SK-N-SH (cell line): ENCODE results near the gene ARMC9. TPM values are rescaled to one million over a fixed set of nuclear protein-coding genes. Genes with fewer than 3 reads are reported as not detected.

Experiments used
- CTCF ChIA-PET: fragments of 300-600, 350-600 bp; formaldehyde crosslinking; extraction: SDS; loops from one replicate; lab custom pipeline; 2021; lab: Yijun Ruan, JAX
- POLR2A ChIA-PET: fragments of 350-600 bp; sonication (Branson Sonifier 250); formaldehyde crosslinking; extraction: SDS; loops from one replicate; lab custom pipeline; 2020; ENCODE audit warnings: antibody characterized with exemption, inconsistent platforms; lab: Yijun Ruan, JAX
- DNase-seq: peaks from one replicate; pipeline ENCODE4 v3.0.0; 2012
- H2AFZ ChIP-seq: fragments of 200-600 bp; sonication (generic); 2 replicates; pipeline ENCODE4 v1.8.1; 2016; ENCODE audit warnings: antibody characterized with exemption, mild to moderate bottlenecking, low read depth
- H3F3A ChIP-seq: fragments of 200-600 bp; sonication (generic); replicated peaks from 2 replicates; pipeline ENCODE3; 2016; ENCODE audit warnings: antibody characterized with exemption, mild to moderate bottlenecking; ENCODE audit not compliant: insufficient read depth
- H3K27ac ChIP-seq, 2 experiments: fragments of 200-500 bp in 1 of 2; fragments of 200-600 bp in 1 of 2; sonication (Bioruptor generic) in 1 of 2; sonication (generic), shearing (Covaris generic) in 1 of 2; 2 replicates each; pipeline versions ENCODE4 v1.5.1 to v1.6.1; 2014 to 2016; ENCODE audit warnings: low read depth in 2 of 2, inconsistent platforms in 1 of 2, low read length in 1 of 2, mild to moderate bottlenecking in 1 of 2, mixed read lengths in 1 of 2
- H3K27me3 ChIP-seq: fragments of 200-600 bp; sonication (generic), shearing (Covaris generic); 2 replicates; pipeline ENCODE4 v1.6.1; 2016; ENCODE audit warnings: mixed run types; ENCODE audit not compliant: insufficient read depth
- H3K36me3 ChIP-seq, 2 experiments: fragments of 200-500 bp in 1 of 2; fragments of 200-600 bp in 1 of 2; sonication (Bioruptor generic) in 1 of 2; sonication (generic) in 1 of 2; replicated peaks in 1 of 2; 2 replicates each; pipeline versions ENCODE3 to v1.5.1; 2014 to 2016; ENCODE audit warnings: low read length in 1 of 2, mild to moderate bottlenecking in 1 of 2; ENCODE audit not compliant: insufficient read depth in 2 of 2, control insufficient read depth in 1 of 2
- H3K4me1 ChIP-seq, 2 experiments: fragments of 200-500 bp in 1 of 2; fragments of 200-600 bp in 1 of 2; sonication (Bioruptor generic) in 1 of 2; sonication (generic), shearing (Covaris generic) in 1 of 2; 2 replicates each; pipeline versions ENCODE4 v1.5.1 to v1.6.1; 2014 to 2016; ENCODE audit warnings: low read depth in 1 of 2, low read length in 1 of 2, mixed run types in 1 of 2; ENCODE audit not compliant: insufficient read depth in 2 of 2, control insufficient read depth in 1 of 2
- H3K4me2 ChIP-seq: fragments of 200-600 bp; sonication (generic), shearing (Covaris generic); 2 replicates; pipeline ENCODE4 v1.6.1; 2017; ENCODE audit warnings: mixed run types
- H3K4me3 ChIP-seq, 2 experiments: fragments of 200-500 bp in 1 of 2; fragments of 200-600 bp in 1 of 2; sonication (Bioruptor generic) in 1 of 2; sonication (generic), shearing (Covaris generic) in 1 of 2; 2 replicates each; pipeline versions ENCODE4 v1.5.1 to v1.8.1; 2014 to 2016; ENCODE audit warnings: low read depth in 2 of 2, inconsistent platforms in 1 of 2, low read length in 1 of 2, mild to moderate bottlenecking in 1 of 2, mixed read lengths in 1 of 2, moderate library complexity in 1 of 2
- H3K79me2 ChIP-seq: fragments of 200-600 bp; sonication (generic); 2 replicates; pipeline ENCODE4 v1.8.1; 2017; ENCODE audit warnings: mild to moderate bottlenecking; ENCODE audit not compliant: insufficient read depth
- H3K9ac ChIP-seq: fragments of 200-600 bp; sonication (generic); 2 replicates; pipeline ENCODE4 v1.6.1; 2017; ENCODE audit warnings: mixed run types
- H3K9me2 ChIP-seq: fragments of 200-600 bp; sonication (generic); 2 replicates; pipeline ENCODE4 v1.6.1; 2017; ENCODE audit warnings: mixed run types
- H3K9me3 ChIP-seq: fragments of 200-600 bp; sonication (generic); 2 replicates; pipeline ENCODE4 v1.6.1; 2017; ENCODE audit warnings: mixed run types, mild to moderate bottlenecking, moderate library complexity
- H4K20me1 ChIP-seq: fragments of 200-600 bp; sonication (generic); 2 replicates; pipeline ENCODE4 v1.6.1; 2017; ENCODE audit warnings: mild to moderate bottlenecking, mixed run types; ENCODE audit not compliant: insufficient read depth
- FOSL2 ChIP-seq: IDR thresholded peaks from 2 replicates; pipeline ENCODE4 v1.4.0; 2012; ENCODE audit warnings: low read depth, mild to moderate bottlenecking, moderate library complexity, borderline replicate concordance
- FOXJ3 ChIP-seq: sonication (generic); formaldehyde crosslinking; IDR thresholded peaks from 2 replicates; pipeline ENCODE4 v1.5.1; 2020; ENCODE audit warnings: mild to moderate bottlenecking, missing genetic modification reagents
- FOXM1 ChIP-seq: IDR thresholded peaks from 2 replicates; pipeline ENCODE4 v1.4.0; 2012; ENCODE audit warnings: low read depth, mild to moderate bottlenecking
- MEF2A ChIP-seq: IDR thresholded peaks from 2 replicates; pipeline ENCODE4 v1.4.0; 2012; ENCODE audit warnings: low read depth, borderline replicate concordance
- MXI1 ChIP-seq: IDR thresholded peaks from 2 replicates; pipeline ENCODE4 v1.6.1; 2012; ENCODE audit warnings: mild to moderate bottlenecking, low read depth, low read length, improper control_type of control experiment
- NFIC ChIP-seq: IDR thresholded peaks from 2 replicates; pipeline ENCODE4 v1.4.0; 2012; ENCODE audit warnings: borderline replicate concordance
- NRF1 ChIP-seq: IDR thresholded peaks from 2 replicates; pipeline ENCODE4 v1.6.1; 2012; ENCODE audit warnings: low read depth, mild to moderate bottlenecking, low read length
- PBX3 ChIP-seq: IDR thresholded peaks from 2 replicates; pipeline ENCODE4; 2012
- REST ChIP-seq: IDR thresholded peaks from 2 replicates; pipeline ENCODE4 v1.6.1; 2012; ENCODE audit warnings: mild to moderate bottlenecking, low read depth, low read length, moderate library complexity
- RFX5 ChIP-seq: IDR thresholded peaks from 2 replicates; pipeline ENCODE4 v1.6.1; 2012; ENCODE audit warnings: mild to moderate bottlenecking, improper control_type of control experiment, low read length
- RXRA ChIP-seq: IDR thresholded peaks from 2 replicates; pipeline ENCODE4 v1.4.0; 2012; ENCODE audit warnings: low read depth, mild to moderate bottlenecking, borderline replicate concordance
- SIN3A ChIP-seq: IDR thresholded peaks from 2 replicates; pipeline ENCODE4 v1.6.1; 2012; ENCODE audit warnings: low read depth, mild to moderate bottlenecking, low read length, moderate library complexity, borderline replicate concordance
- SMC3 ChIP-seq: IDR thresholded peaks from 2 replicates; pipeline ENCODE4 v1.6.1; 2012; ENCODE audit warnings: low read depth, low read length, improper control_type of control experiment
- TCF12 ChIP-seq: IDR thresholded peaks from 2 replicates; pipeline ENCODE4 v1.4.0; 2012
- USF1 ChIP-seq: IDR thresholded peaks from 2 replicates; pipeline ENCODE4 v1.4.0; 2012; ENCODE audit warnings: low read depth, borderline replicate concordance
- USF2 ChIP-seq: fragments of 150-350 bp; IDR thresholded peaks from 2 replicates; pipeline ENCODE4 v1.6.1; 2017; ENCODE audit warnings: antibody characterized with exemption, low read length, low read depth, borderline replicate concordance
- YY1 ChIP-seq: IDR thresholded peaks from 2 replicates; pipeline ENCODE4 v1.4.0; 2012; ENCODE audit warnings: low read depth, mild to moderate bottlenecking
- WGBS: methylation state at CpG from one replicate; pipeline ENCODE4 v1.1.6; 2017; ENCODE audit warnings: low lambda C conversion rate; 5-methylcytosine and 5-hydroxymethylcytosine counted together
- polyA plus RNA-seq, 3 experiments: library from polyadenylated mRNA; depleted of rRNA; stranded (reverse); fragments of >200 nt; gene quantifications; 2 replicates each; pipeline ENCODE4 v1.2.3, GENCODE V29; 2012

Gene ARMC9
- polyA plus RNA-seq, 1 of the 3 experiments (the other 2 are of a cell fraction), result 25.3 TPM

GRCh38 chr2:231163414-231164095, 34.9 kb upstream of the ARMC9 start:
- Histone ChIP-seq H3K9ac (no peak overlapping the region), H3K4me1 (peaks cover 6 to 21% of the 10 kb centered on the region in 2 experiments), H3K9me3 (no peaks in the 10 kb centered on the region), H3K79me2 (0 out of 2 replicates have a peak, but pooled peaks cover 4% of the 10 kb centered on the region), H3K36me3 (peaks cover 42 to 49% of the 10 kb centered on the region in 2 experiments), H3K4me2 (no peak overlapping the region), H2AFZ (no peak overlapping the region), H3K27me3 (no peaks in the 10 kb centered on the region), H3K27ac (peak overlapping the region; percentile 43 to 98; a peak in 2 of 4 replicates), H3K9me2 (no peaks in the 10 kb centered on the region), H4K20me1 (no peaks in the 10 kb centered on the region), H3K4me3 (no peak overlapping the region), H3F3A (peaks cover 28% of the 10 kb centered on the region)
- 87% methylated on average over 4 of the region's 4 CpGs for WGBS
- ChIA-PET POLR2A (no interaction called here), CTCF (no interaction called here)
- no peak for TF ChIP-seq FOSL2
- TF ChIP-seq FOXM1, result no peak
- no peak for TF ChIP-seq SIN3A
- no peak for TF ChIP-seq RXRA
- no peak for TF ChIP-seq RFX5
- TF ChIP-seq USF1, result no peak
- TF ChIP-seq PBX3, result no peak
- no peak for TF ChIP-seq NFIC
- TF ChIP-seq FOXJ3 (CRISPR knock-in tag), result no peak
- TF ChIP-seq TCF12, result no peak
- TF ChIP-seq YY1, result no peak
- TF ChIP-seq MXI1, result no peak
- TF ChIP-seq MEF2A, result no peak
- TF ChIP-seq USF2, result no peak
- TF ChIP-seq SMC3, result no peak
- no peak for TF ChIP-seq NRF1
- no peak for TF ChIP-seq REST
- DNase-seq, result no peak
